Bronchial epithelial cell (primary cell): ENCODE measurements around the gene COL13A1. TPM values are rescaled to one million over a fixed set of nuclear protein-coding genes. Genes with fewer than 3 reads are reported as not detected.

Experiments used
- DNase-seq: peaks from one replicate; pipeline ENCODE4 v3.0.0-alpha.2; 2010; ENCODE audit warnings: low read depth
- FAIRE-seq: peaks from 2 replicates; lab custom pipeline; 2011; peaks lifted over from hg19 to GRCh38; lab: Jason Lieb, UNC
- H3K27me3 ChIP-seq: 2 replicates; pipeline ENCODE4 v1.5.1; 2011; ENCODE audit warnings: low read length; ENCODE audit not compliant: control insufficient read depth, insufficient read depth
- H3K36me3 ChIP-seq: 2 replicates; pipeline ENCODE4 v1.5.1; 2011; ENCODE audit warnings: low read length; ENCODE audit not compliant: control insufficient read depth, insufficient read depth
- H3K4me3 ChIP-seq: 2 replicates; pipeline ENCODE4 v1.5.1; 2011; ENCODE audit warnings: mild to moderate bottlenecking, low read depth, low read length, control low read depth
- CTCF ChIP-seq: IDR thresholded peaks from 2 replicates; pipeline ENCODE4 v1.5.1; 2011; ENCODE audit warnings: mild to moderate bottlenecking, moderate library complexity, low read length, control low read depth, inconsistent platforms; ENCODE audit not compliant: insufficient read depth, severe bottlenecking
- total RNA-seq: library from RNA; depleted of rRNA; stranded (reverse); fragments of >200 nt; gene quantifications from 2 replicates; pipeline ENCODE4 v1.2.1, GENCODE V29; 2014

Gene COL13A1
- total RNA-seq, 1 donor from 2014 or later = under 0.01 TPM

GRCh38 chr10:69825604-69826003 lies 23.9 kb downstream of the COL13A1 start:
- H3K27me3 ChIP-seq = peaks cover 4% of the 10 kb centered on the region
- no peak overlapping the region for H3K4me3 ChIP-seq
- FAIRE-seq (no peak), DNase-seq (no peak)
- no peaks in the 10 kb centered on the region for H3K36me3 ChIP-seq
- no peak for TF ChIP-seq CTCF

GRCh38 chr10:69826094-69826493 lies 24.4 kb downstream of the COL13A1 start:
- FAIRE-seq = no peak
- no peaks in the 10 kb centered on the region for H3K36me3 ChIP-seq

GRCh38 chr10:69826789-69827554 lies 25.3 kb downstream of the COL13A1 start:
- TF ChIP-seq CTCF = no peak
- no peaks in the 10 kb centered on the region for H3K36me3 ChIP-seq
- H3K4me3 ChIP-seq = no peak overlapping the region
- DNase-seq (no peak), FAIRE-seq (no peak)
- H3K27me3 ChIP-seq = peaks cover 4% of the 10 kb centered on the region

More at GRCh38 chr10:69826094-69826493, 24.4 kb downstream of the COL13A1 start:
- H3K4me3 ChIP-seq = no peak overlapping the region
- no peak for DNase-seq
- TF ChIP-seq CTCF = no peak
- H3K27me3 ChIP-seq = peaks cover 4% of the 10 kb centered on the region

- Histone ChIP-seq H3K27me3 (peaks cover 4% of the 10 kb centered on the region), H3K36me3 (no peaks in the 10 kb centered on the region), H3K4me3 (no peak overlapping the region)
- no peak for FAIRE-seq
- DNase-seq = no peak
- TF ChIP-seq CTCF = no peak
These were observed 26.6 kb downstream of the COL13A1 start for GRCh38 chr10:69828144-69828870.

GRCh38 chr10:69829775-69830174 lies 28.1 kb downstream of the COL13A1 start:
- Histone ChIP-seq H3K4me3 (no peak overlapping the region), H3K27me3 (peaks cover 3% of the 10 kb centered on the region), H3K36me3 (no peaks in the 10 kb centered on the region)
- DNase-seq = no peak
- no peak for FAIRE-seq
- TF ChIP-seq CTCF = no peak
